Chondrocyte (in vitro differentiated cells): ENCODE results near the gene KRTAP9-7. TPM values are rescaled to one million over a fixed set of nuclear protein-coding genes. Genes with fewer than 3 reads are reported as not detected.
A peak's percentile ranks its signal among the peaks of the same experiment; 100 is the strongest.

ENCODE experiments used
- DNase-seq: peaks from one replicate; pipeline ENCODE4 v3.0.0; 2021; ENCODE audit warnings: mixed read lengths, low spot score
- H3K27ac Mint-ChIP-seq: one replicate; pipeline ENCODE4 v1.8.0; 2021; ENCODE audit warnings: mild to moderate bottlenecking, moderate library complexity, mixed read lengths; ENCODE audit not compliant: unreplicated experiment
- H3K27me3 Mint-ChIP-seq: 2 replicates; pipeline ENCODE4 v1.8.0; 2021; ENCODE audit warnings: low read depth, mixed read lengths
- H3K36me3 Mint-ChIP-seq: 2 replicates; pipeline ENCODE4 v1.8.0; 2021; ENCODE audit warnings: low read depth, mixed read lengths
- H3K4me1 Mint-ChIP-seq: 2 replicates; pipeline ENCODE4 v1.8.0; 2021; ENCODE audit warnings: low read depth, mild to moderate bottlenecking, mixed read lengths
- H3K4me3 Mint-ChIP-seq: one replicate; pipeline ENCODE4 v1.8.0; 2021; ENCODE audit warnings: mild to moderate bottlenecking, moderate library complexity, mixed read lengths; ENCODE audit not compliant: unreplicated experiment
- H3K9me3 Mint-ChIP-seq: 2 replicates; pipeline ENCODE4 v1.8.0; 2021; ENCODE audit warnings: low read depth, mixed read lengths
- total RNA-seq: library from RNA; stranded (reverse); gene quantifications from 3 replicates; pipeline ENCODE4 v1.2.1, GENCODE V29; 2021
- TF ChIP-seq, protein P1 (sequence below): fragments of 200-600 bp; sonication (generic); IDR thresholded peaks from 2 replicates; pipeline ENCODE4 v1.5.0; 2021; ENCODE audit warnings: antibody characterized with exemption, mild to moderate bottlenecking, moderate library complexity

The KRTAP9-7 gene
- total RNA-seq, 1 donor from 2014 or later: not detected

DNA sequence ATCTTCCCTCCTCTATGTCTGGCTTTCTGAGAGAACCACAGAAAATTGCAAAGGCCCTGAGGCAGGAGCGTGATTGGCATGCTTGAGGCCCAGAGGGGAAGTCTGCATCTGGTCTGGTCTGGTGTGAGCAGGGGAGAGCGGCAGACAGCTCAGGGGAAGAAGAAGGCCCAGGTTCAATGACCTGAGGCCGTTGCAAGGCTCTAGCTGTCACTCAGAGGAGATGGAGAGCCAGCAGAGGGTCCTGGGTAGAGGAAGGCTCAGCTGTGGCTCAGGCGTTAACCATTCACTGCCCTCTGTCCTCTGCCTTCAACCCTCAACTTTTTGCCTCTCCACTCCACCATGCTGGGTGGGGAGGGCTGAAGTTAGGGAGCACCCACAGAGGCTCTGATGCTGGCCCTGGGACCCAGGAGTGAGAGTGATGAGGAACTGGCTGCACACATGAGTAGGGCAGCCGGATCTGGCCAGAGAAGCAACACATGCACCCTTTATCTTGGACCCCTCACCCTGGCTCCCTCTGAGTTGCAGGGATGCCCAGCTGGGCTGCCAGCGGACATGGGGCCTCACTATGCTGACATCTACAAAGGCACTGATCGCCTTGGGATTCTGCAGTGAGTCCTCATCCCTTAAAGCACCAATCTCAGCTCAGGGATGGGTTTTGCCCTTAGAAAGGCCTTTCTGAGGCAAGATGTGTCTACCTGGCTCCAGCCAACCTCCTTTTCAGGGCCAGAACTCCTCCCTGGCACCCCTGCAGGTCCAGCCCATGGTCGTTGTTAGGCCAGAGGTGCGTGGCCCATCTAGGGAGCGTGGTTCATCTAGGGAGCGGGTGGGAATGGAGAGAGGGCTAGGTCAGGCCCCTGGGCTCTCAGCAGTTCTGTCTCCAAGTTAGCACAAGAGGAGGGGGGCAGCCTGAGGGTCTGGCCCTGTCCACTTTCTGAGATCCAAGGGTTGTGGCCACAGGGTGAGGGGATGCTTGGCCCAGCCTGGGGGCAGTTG lies 47.7 kb downstream of the KRTAP9-7 start:
- TF ChIP-seq, protein P1, sequence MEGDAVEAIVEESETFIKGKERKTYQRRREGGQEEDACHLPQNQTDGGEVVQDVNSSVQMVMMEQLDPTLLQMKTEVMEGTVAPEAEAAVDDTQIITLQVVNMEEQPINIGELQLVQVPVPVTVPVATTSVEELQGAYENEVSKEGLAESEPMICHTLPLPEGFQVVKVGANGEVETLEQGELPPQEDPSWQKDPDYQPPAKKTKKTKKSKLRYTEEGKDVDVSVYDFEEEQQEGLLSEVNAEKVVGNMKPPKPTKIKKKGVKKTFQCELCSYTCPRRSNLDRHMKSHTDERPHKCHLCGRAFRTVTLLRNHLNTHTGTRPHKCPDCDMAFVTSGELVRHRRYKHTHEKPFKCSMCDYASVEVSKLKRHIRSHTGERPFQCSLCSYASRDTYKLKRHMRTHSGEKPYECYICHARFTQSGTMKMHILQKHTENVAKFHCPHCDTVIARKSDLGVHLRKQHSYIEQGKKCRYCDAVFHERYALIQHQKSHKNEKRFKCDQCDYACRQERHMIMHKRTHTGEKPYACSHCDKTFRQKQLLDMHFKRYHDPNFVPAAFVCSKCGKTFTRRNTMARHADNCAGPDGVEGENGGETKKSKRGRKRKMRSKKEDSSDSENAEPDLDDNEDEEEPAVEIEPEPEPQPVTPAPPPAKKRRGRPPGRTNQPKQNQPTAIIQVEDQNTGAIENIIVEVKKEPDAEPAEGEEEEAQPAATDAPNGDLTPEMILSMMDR: no peak
- H3K27ac Mint-ChIP-seq: no peak overlapping the region

DNA sequence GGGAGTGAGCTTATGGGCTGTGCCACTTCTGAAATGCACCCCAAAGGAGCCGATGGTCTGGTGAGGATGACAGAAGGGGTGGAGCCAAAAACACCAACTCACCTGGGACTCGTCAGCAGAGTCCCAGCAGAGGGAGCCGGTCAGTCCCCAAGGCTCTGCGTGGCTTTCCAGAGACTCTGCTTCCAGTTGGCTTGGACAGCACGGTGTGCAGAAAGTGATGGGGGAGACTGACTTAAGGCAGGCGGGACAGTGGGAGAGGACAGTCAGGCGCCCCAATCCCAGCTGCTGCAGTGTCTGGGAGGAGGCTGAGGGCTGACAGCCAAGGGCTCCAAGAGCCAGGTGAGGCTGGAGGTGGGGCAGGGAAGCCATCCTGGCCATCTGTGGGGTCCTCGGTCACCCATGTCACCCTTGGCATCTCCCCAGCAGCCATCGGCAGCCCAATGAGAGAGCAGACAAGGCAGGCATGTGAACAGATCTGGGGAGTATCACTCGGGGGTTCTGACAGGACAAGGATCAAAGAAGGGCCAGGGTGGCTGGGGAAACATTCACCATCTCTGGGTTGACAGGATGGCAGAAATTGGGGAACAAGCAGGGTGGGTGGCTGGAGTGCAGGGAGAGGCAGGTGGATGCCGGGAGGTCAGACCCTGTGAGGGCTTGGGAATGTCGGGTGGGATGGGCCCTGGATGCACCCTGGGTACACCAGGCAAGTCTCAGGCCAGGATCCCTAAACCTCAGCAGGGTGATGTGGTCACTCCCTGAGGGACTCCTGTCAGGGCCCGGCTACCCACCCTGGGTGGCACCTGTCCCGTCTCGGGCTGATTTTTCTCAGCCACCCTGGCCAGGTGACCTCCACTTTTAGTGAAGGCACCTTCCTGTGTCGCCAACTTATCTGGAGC lies 48.9 kb downstream of the KRTAP9-7 start:
- Mint-ChIP-seq H3K27me3 (peaks cover 2% of the 10 kb centered on the region), H3K4me3 (no peak overlapping the region), H3K27ac (no peak overlapping the region), H3K9me3 (peaks cover 7% of the 10 kb centered on the region), H3K36me3 (no peaks in the 10 kb centered on the region), H3K4me1 (peaks cover 6% of the 10 kb centered on the region)
- TF ChIP-seq, protein P1: peak; percentile 55
- DNase-seq: no peak

More for the DNA sequence above, 47.7 kb downstream of the KRTAP9-7 start:
- peaks cover 3% of the 10 kb centered on the region for H3K36me3 Mint-ChIP-seq
- H3K4me3 Mint-ChIP-seq: no peak overlapping the region
- DNase-seq: no peak
- peaks cover 6% of the 10 kb centered on the region for H3K4me1 Mint-ChIP-seq
- peaks cover 12% of the 10 kb centered on the region for H3K9me3 Mint-ChIP-seq
- peaks cover 2% of the 10 kb centered on the region for H3K27me3 Mint-ChIP-seq

DNA sequence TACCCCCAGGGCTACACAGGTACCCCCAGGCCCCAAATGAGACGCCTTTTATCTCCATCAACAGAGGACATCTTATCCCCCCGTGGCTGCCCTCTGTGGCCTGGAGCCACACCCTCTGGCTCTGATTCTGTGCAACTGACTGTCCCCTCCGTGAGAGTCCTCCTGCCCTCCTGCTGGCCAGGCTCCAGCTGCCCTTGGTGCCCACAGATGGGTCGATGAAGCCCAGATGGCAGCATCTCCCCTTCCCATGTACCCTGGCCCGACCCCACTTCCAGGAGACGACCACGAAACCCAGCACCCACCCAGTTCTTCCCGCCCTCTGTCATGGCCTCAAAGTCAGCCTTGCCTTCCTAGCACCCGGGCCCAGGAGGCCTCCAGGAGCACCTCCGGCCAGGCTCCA lies 49.6 kb downstream of the KRTAP9-7 start:
- no peak overlapping the region for H3K27ac Mint-ChIP-seq
- DNase-seq: no peak
- peaks cover 2% of the 10 kb centered on the region for H3K27me3 Mint-ChIP-seq
- TF ChIP-seq, protein P1: no peak
- H3K4me1 Mint-ChIP-seq: peaks cover 6% of the 10 kb centered on the region
- H3K36me3 Mint-ChIP-seq: no peaks in the 10 kb centered on the region
- no peak overlapping the region for H3K4me3 Mint-ChIP-seq
- peaks cover 2% of the 10 kb centered on the region for H3K9me3 Mint-ChIP-seq

DNA sequence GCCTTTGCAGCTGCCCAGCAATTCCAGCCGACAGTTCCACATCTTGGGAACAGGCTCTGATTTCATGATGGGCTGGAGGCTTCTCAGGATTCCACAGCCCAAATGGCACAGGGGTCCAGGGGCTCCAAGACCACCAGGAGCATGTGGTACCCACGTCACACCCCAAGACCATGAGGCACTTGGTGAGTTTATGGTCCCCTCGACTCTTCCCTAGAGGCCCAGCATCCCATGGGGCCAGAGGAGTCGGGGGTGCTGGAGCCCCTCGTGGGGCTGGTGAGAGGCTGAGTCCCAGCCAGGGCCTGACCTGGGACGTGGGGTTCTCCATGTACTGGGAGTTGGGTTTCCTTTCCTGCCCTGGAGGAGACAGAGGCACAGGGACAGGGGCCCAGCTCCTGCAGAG lies 50.1 kb downstream of the KRTAP9-7 start:
- H3K27ac Mint-ChIP-seq: no peak overlapping the region
- no peaks in the 10 kb centered on the region for H3K36me3 Mint-ChIP-seq
- DNase-seq: no peak
- H3K9me3 Mint-ChIP-seq: no peaks in the 10 kb centered on the region
- no peak overlapping the region for H3K4me3 Mint-ChIP-seq
- H3K27me3 Mint-ChIP-seq: peaks cover 2% of the 10 kb centered on the region
- peaks cover 6% of the 10 kb centered on the region for H3K4me1 Mint-ChIP-seq
- TF ChIP-seq, protein P1: no peak

Other genes starting within 250 kb of the KRTAP9-7 start
- not detected in 3 replicates for gene KRTAP1-5, start 248.5 kb upstream of the KRTAP9-7 start, total RNA-seq
- not detected in 3 replicates for gene KRTAP1-4, start 245.5 kb upstream of the KRTAP9-7 start, total RNA-seq
- not detected in 3 replicates for gene KRTAP1-3, start 240.8 kb upstream of the KRTAP9-7 start, total RNA-seq
- not detected in 3 replicates for gene KRTAP1-1, start 234.2 kb upstream of the KRTAP9-7 start, total RNA-seq
- gene KRTAP2-1, start 228.4 kb upstream of the KRTAP9-7 start, total RNA-seq: not detected in 3 replicates
- gene KRTAP2-2, start 220.5 kb upstream of the KRTAP9-7 start, total RNA-seq: not detected in 3 replicates
- gene KRTAP2-3, start 215.6 kb upstream of the KRTAP9-7 start, total RNA-seq: not detected in 3 replicates
- not detected in 3 replicates for gene KRTAP2-4, start 209.8 kb upstream of the KRTAP9-7 start, total RNA-seq
- gene KRTAP4-7, start 191.5 kb upstream of the KRTAP9-7 start, total RNA-seq: not detected in 3 replicates
- gene KRTAP4-8, start 177.6 kb upstream of the KRTAP9-7 start, total RNA-seq: not detected in 3 replicates
- not detected in 3 replicates for gene KRTAP4-16, start 173.5 kb upstream of the KRTAP9-7 start, total RNA-seq
- not detected in 3 replicates for gene KRTAP4-9, start 170.3 kb upstream of the KRTAP9-7 start, total RNA-seq
- gene KRTAP4-11, start 157.3 kb upstream of the KRTAP9-7 start, total RNA-seq: not detected in 3 replicates
- not detected in 3 replicates for gene KRTAP4-12, start 151.5 kb upstream of the KRTAP9-7 start, total RNA-seq
- gene KRTAP4-6, start 135.2 kb upstream of the KRTAP9-7 start, total RNA-seq: not detected in 3 replicates
- not detected in 3 replicates for gene KRTAP4-5, start 125.9 kb upstream of the KRTAP9-7 start, total RNA-seq
- not detected in 3 replicates for gene KRTAP4-4, start 115.0 kb upstream of the KRTAP9-7 start, total RNA-seq
- not detected in 3 replicates for gene KRTAP4-3, start 107.5 kb upstream of the KRTAP9-7 start, total RNA-seq
- gene KRTAP4-2, start 97.5 kb upstream of the KRTAP9-7 start, total RNA-seq: not detected in 3 replicates
- not detected in 3 replicates for gene KRTAP4-1, start 90.8 kb upstream of the KRTAP9-7 start, total RNA-seq
- gene KRTAP9-1, start 85.8 kb upstream of the KRTAP9-7 start, total RNA-seq: not detected in 3 replicates
- gene KRTAP9-2, start 49.0 kb upstream of the KRTAP9-7 start, total RNA-seq: not detected in 3 replicates
- not detected in 3 replicates for gene KRTAP9-3, start 43.2 kb upstream of the KRTAP9-7 start, total RNA-seq
- gene KRTAP9-8, start 37.7 kb upstream of the KRTAP9-7 start, total RNA-seq: not detected in 3 replicates
- not detected in 3 replicates for gene KRTAP9-4, start 26.0 kb upstream of the KRTAP9-7 start, total RNA-seq
- not detected in 3 replicates for gene KRTAP9-9, start 20.3 kb upstream of the KRTAP9-7 start, total RNA-seq
- not detected in 3 replicates for gene KRTAP9-6, start 10.3 kb upstream of the KRTAP9-7 start, total RNA-seq
- not detected in 3 replicates for gene KRTAP29-1, start 27.2 kb downstream of the KRTAP9-7 start, total RNA-seq
- gene KRTAP16-1, start 33.6 kb downstream of the KRTAP9-7 start, total RNA-seq: not detected in 3 replicates
- gene KRTAP17-1, start 40.0 kb downstream of the KRTAP9-7 start, total RNA-seq: not detected in 3 replicates
- not detected in 3 replicates for gene KRT33A, start 75.1 kb downstream of the KRTAP9-7 start, total RNA-seq
- not detected in 3 replicates for gene KRT33B, start 94.1 kb downstream of the KRTAP9-7 start, total RNA-seq
- not detected in 3 replicates for gene KRT34, start 106.6 kb downstream of the KRTAP9-7 start, total RNA-seq
- gene KRT31, start 121.9 kb downstream of the KRTAP9-7 start, total RNA-seq: not detected in 3 replicates
- gene KRT37, start 148.9 kb downstream of the KRTAP9-7 start, total RNA-seq: not detected in 3 replicates
- gene KRT38, start 165.3 kb downstream of the KRTAP9-7 start, total RNA-seq: not detected in 3 replicates
- gene KRT32, start 191.7 kb downstream of the KRTAP9-7 start, total RNA-seq: not detected in 3 replicates
- gene KRT35, start 205.5 kb downstream of the KRTAP9-7 start, total RNA-seq: not detected in 3 replicates
- not detected in 3 replicates for gene KRT36, start 214.2 kb downstream of the KRTAP9-7 start, total RNA-seq
- gene KRT13, start 229.9 kb downstream of the KRTAP9-7 start, total RNA-seq: not detected in 3 replicates
- not detected in 3 replicates for gene KRT15, start 243.2 kb downstream of the KRTAP9-7 start, total RNA-seq